Right forelimb (tissue), 1 donor: Measurements from ENCODE around the gene POLE3.
"Not testable (repeated sequence)": the region's sequence is repeated elsewhere in the genome, so short reads cannot be mapped to it uniquely, and the experiment has no call there.

Experiments used
- DNase-seq: peaks from one replicate; pipeline ENCODE4 v3.0.0-alpha.2; 2018

The POLE3 gene, protein sequence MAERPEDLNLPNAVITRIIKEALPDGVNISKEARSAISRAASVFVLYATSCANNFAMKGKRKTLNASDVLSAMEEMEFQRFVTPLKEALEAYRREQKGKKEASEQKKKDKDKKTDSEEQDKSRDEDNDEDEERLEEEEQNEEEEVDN

GRCh38 chr9:113410207-113410864 is at the start of gene POLE3, which contains the start of gene C9orf43:
POLE3 (minus strand) TSS chr9:113410675; CDS start chr9:113410293, 382 bp downstream.
C9orf43 (plus strand) TSS chr9:113410747; CDS start chr9:113413494, 2,747 bp downstream.
- peak; percentile 96 for DNase-seq

- no peak for DNase-seq
Observed at GRCh38 chr9:113456235-113456634, 45.8 kb upstream of the POLE3 start.

GRCh38 chr9:113454914-113455761 is 44.7 kb upstream of the POLE3 start:
- DNase-seq = no peak

GRCh38 chr9:113452113-113452605 is 41.7 kb upstream of the POLE3 start:
- no peak for DNase-seq

GRCh38 chr9:113449376-113449775 is 38.9 kb upstream of the POLE3 start:
- DNase-seq = no peak

DNA sequence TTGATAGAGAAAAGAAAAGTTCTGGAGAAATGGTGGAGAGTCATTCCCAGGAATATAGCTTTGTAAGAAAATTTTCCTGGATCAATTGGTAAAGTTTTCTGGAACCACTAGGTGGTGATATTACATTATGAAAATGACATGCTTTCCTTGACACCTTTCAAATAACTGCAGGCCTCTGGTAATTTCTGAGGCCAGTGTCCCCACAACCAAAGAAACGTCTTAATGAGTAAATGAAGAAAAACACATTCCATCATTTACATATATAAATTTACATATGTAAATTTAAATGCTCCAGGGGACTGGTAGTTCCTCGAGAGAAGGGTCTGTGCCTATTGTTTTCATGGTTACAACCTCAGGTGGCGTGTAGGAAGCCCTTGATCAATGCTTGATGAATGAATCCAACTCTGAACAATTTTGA is 35.9 kb upstream of the POLE3 start:
- no peak for DNase-seq

GRCh38 chr9:113444736-113445135 is 34.3 kb upstream of the POLE3 start:
- DNase-seq = no peak

GRCh38 chr9:113437716-113438115 is 27.2 kb upstream of the POLE3 start:
- DNase-seq = not testable (repeated sequence)

DNA sequence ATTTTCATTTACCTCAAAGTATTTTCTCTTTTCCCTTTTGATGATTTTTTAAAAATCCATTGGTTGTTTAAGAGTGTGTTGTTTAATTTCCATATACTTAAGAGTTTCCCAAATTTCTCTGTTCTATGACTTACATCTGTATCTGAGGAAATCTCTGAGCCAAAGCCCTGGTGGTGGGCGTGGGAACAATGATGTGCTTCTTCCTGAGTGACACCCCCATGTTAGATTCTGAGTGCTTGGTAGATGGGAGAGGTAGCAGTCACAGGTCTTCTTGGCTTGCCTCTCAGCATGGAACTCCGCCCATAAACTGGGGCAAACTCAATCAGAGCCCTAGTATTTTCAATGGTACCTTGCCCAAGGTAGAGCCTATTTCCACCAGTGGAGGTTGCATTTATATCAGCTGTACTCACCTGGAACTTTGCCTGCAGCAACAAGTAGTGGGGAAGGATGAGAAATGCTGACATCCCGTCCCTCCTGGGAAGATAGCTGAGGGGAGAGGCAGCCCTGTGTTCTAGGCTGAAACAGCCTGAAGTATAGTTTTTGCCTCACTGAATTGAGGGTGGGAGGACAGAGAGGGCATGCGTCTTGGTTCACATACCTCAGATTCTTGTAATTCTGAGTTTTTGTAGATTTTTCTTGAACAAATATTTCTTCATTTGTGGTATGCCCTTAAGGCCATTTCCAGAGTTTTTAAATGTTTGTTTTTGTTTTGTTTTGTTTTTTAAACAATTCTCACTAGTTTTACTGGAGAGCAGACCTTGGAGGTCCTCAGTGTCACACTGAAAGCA is 26.4 kb upstream of the POLE3 start:
- no peak for DNase-seq

DNA sequence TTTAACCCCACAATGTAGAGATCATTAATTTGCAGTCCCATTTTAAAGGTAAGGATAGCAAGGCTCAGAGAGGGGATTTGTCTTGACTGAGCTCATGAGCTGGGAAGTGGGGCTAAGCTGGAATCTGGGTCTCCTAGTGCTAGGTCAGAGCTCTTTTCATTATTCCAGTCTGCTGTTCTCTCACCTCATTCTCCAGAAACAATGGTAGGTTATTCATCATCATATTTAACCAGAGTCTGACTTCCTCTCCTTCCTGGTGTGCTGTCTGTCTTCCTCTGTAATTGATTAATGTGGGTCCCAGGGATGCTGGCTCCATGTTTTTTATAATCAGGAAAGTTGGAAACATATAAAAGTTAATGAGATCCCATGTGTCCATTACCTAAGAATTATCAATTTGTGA is 20.7 kb upstream of the POLE3 start:
- DNase-seq = no peak

DNA sequence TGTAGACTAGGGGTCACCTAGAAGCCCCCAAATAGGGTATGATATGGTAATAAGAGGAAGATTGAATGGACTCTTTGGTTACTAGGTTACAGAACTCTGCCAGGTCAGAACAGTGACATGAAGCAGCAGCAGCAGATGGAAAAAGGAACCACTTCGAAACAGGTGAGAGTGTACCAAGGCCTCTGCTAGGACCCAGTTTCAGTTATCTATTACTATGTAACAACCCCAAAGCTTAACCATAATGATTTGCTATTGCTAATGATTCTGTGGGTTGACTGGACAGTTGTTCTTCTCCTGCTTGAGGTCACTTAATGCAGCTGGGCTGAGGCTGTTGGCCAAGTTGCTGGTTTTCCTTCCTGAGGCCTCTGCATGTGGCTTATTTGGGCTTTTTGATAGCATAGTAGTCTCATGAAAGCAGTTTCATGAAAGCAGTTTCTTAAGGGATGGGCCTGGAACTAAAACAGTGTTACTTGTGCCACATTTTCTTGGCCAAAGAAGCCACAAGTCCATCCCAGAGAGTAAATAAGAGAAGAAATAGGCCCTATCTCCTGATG is 17.7 kb upstream of the POLE3 start:
- no peak for DNase-seq

DNA sequence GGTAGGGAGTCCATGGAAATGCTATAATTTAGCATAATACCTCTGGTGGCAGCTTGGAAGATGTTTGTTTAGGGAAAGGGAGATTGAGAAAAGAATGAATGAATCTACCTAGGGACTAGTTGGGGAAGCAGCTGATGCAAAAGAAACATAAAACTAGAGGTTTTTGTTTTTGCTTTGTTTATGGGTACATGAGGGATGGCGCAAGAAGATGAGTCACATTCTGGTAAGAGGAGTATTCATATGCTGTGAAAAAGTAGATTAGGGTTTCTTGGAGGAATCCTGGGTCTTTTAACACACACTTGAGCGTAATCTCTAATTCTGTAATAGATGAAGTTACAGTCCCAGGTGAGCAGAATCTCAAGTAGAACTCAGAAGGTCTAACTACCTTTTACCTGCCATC is 17.2 kb upstream of the POLE3 start:
- no peak for DNase-seq

GRCh38 chr9:113426701-113427100 is 16.2 kb upstream of the POLE3 start:
- no peak for DNase-seq

DNA sequence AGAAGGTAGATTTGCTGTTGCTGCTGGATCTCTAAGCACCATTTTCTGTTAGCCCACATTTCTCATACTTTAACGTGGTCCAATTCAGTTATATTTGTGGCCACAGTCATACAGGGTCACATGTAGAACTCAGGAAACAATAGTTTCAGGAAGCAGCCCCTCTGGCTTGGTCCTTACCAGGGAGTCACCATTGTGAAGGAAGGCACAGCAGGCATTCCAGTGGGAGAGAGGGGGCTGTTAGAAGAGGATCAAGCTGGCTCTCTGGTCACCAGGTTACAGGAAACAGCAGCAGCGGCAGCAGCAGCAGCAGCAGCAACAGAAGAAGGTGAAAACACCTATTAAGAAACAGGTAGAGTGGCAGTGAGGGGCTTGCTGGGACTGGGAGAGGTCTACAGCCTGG is 14.6 kb upstream of the POLE3 start:
- DNase-seq = no peak

- DNase-seq = no peak
Observed at GRCh38 chr9:113421726-113422125, 11.3 kb upstream of the POLE3 start.

DNA sequence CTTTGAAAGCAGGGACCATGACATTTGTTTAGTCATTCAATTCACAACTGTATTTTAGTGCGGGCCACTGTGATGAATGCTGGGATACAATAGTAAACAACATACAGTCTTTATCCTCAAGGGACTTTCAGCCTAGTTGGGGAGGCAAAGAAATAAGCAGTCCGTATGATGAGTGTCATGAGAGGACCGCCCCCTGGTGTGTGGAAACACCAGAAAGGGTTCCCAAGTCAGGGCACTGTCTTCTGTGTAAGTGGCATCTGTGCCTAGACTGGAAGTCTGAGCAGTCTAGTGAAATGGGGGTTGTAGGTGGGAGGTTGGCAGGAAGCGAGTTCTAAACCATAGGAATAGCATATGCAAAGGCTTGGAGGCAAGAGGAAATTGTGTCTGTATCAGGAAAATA is 6.9 kb upstream of the POLE3 start:
- DNase-seq = no peak

DNA sequence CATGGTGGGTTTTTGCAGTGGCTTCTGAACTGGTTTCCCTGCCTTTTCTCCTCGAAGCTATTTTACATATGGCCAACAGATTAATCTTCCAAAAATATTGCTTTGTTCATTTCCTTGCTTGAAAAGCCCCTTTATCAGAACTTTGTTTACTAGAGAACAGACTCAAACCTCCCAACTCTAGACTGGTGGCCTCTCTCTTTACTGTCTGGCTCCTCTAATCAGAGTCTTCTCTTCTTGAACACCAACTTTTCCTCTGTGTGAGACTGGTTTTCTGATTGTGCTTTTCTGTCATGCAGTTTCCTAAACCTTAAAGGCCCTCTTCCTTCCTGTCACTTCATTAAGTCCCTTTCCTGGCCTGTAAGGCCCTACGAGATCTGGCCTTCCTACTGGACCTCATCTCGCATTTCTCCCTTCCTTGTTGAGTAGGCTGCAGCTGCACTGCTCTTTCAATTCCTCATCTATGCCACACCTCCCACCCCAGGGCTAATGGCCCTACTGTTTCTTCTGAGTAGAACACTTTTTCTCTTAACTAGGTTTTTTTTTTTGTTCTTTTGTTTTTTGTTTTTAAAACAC is 5.8 kb upstream of the POLE3 start:
- DNase-seq = no peak

- no peak for DNase-seq
Observed at GRCh38 chr9:113409883-113410206, 630 bp downstream of the POLE3 start.

DNA sequence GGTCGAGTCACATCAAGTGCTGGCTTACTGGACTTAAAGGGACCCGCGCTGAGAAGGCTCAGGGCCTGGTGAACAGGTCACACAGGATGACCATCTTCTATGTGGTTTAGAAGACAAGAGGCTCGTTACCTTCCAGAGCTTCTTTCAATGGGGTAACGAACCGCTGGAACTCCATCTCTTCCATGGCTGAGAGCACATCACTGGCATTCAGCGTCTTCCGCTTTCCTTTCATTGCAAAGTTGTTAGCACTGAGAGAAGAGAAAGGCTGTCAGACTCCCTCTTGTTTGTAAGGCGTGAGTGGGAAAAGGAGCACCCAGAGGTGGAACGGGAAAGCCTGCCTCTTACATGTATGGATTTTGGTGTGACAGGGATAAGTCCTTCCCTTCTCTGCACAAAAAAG is 994 bp downstream of the POLE3 start:
- DNase-seq = no peak

- DNase-seq = peak; percentile 56
Observed at GRCh38 chr9:113406873-113407511, 3.5 kb downstream of the POLE3 start.

DNA sequence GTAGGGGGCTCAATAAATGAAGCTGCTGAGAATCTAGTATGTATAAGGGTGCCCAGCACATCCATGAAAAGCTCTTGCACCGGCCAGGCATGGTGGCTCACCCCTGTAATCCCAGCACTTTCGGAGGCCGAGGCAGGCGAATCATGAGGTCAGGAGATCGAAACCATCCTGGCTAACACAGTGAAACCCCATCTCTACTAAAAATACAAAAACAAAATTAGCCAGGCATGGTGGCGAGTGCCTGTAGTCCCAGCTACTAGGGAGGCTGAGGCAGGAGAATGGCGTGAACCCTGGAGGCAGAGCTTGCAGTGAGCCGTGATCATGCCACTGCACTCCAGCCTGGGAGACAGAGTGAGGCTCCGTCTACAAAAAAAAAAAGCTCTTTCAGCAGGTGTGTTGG is 4.1 kb downstream of the POLE3 start:
- DNase-seq = not testable (repeated sequence)

- DNase-seq = no peak
Observed at GRCh38 chr9:113403646-113404045, 6.8 kb downstream of the POLE3 start.
